RWPE1 (cell line): ENCODE measurements around the gene SRGAP1.

Experiments
- CTCF ChIA-PET: fragments of 350-600 bp; sonication (Branson Sonifier 250); formaldehyde crosslinking; extraction: SDS; loops from one replicate; lab custom pipeline; 2021; lab: Yijun Ruan, JAX
- POLR2A ChIA-PET: fragments of 400-600 bp; formaldehyde crosslinking; extraction: SDS; loops from one replicate; lab custom pipeline; 2020; ENCODE audit warnings: antibody characterized with exemption; ENCODE audit not compliant: low non-redundant PET; lab: Yijun Ruan, JAX
- DNase-seq: peaks from one replicate; pipeline ENCODE4 v3.0.0; 2012; ENCODE audit warnings: low spot score
- H3K27ac ChIP-seq: fragments of 450-650 bp; 2 replicates; pipeline ENCODE4 v1.5.1; 2017
- TF ChIP-seq, protein P1 (sequence below): fragments of 450-650 bp; conservative IDR thresholded peaks from 2 replicates; pipeline ENCODE4 v1.5.1; 2017; ENCODE audit warnings: low read depth, mild to moderate bottlenecking

SRGAP1 gene

DNA sequence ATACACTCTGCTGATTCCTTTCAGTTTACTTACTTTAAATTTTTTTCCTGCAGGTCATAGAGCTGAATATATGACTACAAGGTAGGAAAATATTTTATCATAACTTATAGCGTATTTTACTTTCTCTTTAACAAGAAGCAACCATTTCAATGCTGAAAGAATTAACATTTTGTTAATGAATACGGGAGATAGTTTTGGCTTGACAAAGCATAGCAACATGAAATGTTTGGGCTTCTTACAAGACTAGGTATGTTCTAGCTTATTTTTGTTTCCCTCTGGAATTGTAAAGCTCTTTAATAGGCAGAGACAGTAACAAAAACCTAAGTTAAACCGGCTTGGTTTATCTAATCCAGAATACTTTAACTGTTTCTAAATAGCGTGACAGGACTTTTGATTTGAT is 242.4 kb downstream of the SRGAP1 start:
- TF ChIP-seq, protein P1, sequence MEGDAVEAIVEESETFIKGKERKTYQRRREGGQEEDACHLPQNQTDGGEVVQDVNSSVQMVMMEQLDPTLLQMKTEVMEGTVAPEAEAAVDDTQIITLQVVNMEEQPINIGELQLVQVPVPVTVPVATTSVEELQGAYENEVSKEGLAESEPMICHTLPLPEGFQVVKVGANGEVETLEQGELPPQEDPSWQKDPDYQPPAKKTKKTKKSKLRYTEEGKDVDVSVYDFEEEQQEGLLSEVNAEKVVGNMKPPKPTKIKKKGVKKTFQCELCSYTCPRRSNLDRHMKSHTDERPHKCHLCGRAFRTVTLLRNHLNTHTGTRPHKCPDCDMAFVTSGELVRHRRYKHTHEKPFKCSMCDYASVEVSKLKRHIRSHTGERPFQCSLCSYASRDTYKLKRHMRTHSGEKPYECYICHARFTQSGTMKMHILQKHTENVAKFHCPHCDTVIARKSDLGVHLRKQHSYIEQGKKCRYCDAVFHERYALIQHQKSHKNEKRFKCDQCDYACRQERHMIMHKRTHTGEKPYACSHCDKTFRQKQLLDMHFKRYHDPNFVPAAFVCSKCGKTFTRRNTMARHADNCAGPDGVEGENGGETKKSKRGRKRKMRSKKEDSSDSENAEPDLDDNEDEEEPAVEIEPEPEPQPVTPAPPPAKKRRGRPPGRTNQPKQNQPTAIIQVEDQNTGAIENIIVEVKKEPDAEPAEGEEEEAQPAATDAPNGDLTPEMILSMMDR = no peak
- CTCF ChIA-PET = interaction anchor here (0.6 to 1.4 kb wide), 3 partner anchors 121 to 244 kb away, joined by 3 to 4 read pairs (median 3); partner anchors contain the start of gene SRGAP1
- no peak for DNase-seq
- H3K27ac ChIP-seq = peak overlapping the region; percentile 68
- POLR2A ChIA-PET = no interaction called here

DNA sequence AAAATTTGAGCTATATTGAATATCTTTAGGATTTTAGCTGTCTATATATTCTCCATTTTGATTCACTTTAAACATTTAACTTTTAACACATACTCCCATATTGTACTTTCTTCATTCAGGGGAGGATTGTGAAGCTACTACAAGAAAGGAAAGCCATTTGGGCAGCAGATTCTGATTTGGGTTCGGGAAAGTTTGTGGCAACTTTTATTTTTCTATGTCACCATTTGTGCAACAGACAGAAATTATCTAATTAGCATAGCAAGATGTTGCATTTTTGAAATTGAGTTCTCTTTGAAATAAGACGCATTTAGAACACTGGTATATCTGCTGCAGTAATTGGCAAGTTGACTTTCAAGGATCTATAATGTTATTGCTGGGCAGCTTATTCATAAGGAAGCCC is 243.3 kb downstream of the SRGAP1 start:
- ChIA-PET CTCF (interaction anchor here (0.5 to 1.4 kb wide), 2 partner anchors 245 to 249 kb away, joined by 3 to 4 read pairs; no protein-coding TSS in a partner anchor), POLR2A (interaction anchor here (1.1 kb wide), 1 partner anchor 17 kb away, joined by 3 read pairs; no protein-coding TSS in a partner anchor)
- peak overlapping the region; percentile 68 for H3K27ac ChIP-seq
- no peak for DNase-seq
- TF ChIP-seq, protein P1 = no peak

DNA sequence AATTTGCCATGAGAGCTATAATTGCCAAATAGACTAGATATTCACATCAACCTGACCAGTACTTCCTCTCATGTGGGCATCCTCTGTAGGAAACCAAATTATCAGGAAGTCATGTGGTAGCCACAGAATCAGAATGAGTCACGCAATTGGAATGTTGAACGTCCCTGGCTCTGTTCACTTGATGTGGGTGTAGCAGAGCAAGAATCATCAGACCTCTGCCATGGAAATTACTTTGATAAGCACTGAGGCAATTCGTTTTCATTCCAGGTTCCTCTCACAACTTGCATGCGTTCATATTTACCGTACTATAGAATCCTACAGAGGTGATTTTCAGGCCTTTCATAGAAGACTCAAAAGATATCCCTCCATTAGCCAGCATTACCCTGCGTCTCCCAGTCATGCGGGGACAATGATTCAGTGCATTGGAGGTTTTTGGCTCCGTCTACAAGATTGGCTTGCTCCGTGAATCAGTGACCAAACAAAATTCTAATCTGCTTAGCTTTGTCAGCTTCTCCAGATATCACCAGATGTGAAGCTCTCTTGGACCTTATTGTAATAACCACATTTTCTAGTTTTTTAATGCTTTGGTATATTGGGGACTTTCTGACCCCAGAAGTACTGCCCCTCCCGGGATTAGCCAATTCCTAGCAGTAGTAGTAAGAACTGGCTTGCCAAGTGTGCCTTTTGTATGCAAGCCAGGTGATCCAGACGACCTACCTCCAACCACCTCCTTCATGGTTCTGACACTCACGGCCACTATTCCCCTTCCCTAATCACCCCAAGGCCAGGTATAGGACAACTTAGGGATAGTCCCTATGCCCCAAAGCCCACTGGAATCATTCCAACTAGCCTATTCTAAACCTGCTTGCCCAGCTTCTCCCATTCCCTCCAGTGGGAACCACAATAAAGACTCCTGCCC is 244.2 kb downstream of the SRGAP1 start:
- POLR2A ChIA-PET = interaction anchor here (1.1 kb wide), 1 partner anchor 16 kb away, joined by 3 read pairs; no protein-coding TSS in a partner anchor
- peak; percentile 91 for DNase-seq
- TF ChIP-seq, protein P1 = no peak
- CTCF ChIA-PET = interaction anchor here (0.5 to 1.4 kb wide), 3 partner anchors 25 to 249 kb away, joined by 3 to 4 read pairs (median 3); no protein-coding TSS in a partner anchor
- H3K27ac ChIP-seq = peak overlapping the region; percentile 94

DNA sequence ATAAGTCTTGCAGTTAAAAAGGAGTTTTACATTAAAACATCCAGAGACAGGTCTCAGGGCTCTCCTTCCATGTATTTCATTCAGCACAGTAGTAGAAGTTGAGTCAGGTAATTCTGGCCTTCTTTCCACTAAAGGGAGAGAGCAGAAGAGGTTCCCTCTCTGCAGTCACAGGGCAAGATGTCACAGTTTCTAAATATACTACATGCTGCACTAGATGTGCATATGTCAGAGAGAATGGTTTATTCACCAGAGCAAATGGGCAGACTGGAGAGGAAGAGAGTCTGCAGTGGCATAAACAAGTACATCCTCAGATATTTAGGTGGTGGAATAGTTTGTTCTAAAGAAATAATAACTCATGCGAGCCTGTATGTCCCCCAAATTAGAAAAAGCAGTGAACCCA is 245.5 kb downstream of the SRGAP1 start:
- POLR2A ChIA-PET = interaction anchor here (0.5 kb wide), 1 partner anchor 145 kb away, joined by 4 read pairs; no protein-coding TSS in a partner anchor
- no peak overlapping the region for H3K27ac ChIP-seq
- CTCF ChIA-PET = no interaction called here
- no peak for DNase-seq
- TF ChIP-seq, protein P1 = no peak

DNA sequence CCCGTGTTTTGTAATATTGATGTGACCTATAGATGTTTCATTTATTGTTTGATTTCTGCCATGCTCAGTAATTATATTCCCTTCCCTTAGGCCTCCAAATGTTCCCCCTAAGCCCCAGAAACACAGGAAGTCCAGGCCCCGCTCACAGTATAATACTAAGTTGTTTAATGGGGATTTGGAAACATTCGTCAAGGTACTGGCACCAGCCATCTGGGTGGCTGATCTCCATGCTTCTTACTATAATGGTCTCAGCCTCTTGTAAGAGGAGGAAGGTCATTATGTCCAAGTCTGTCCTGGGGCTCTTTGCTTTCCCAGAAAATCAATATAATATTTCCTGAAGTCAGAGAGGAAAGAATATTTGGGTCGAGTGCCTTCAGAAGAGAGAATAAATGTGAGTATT is 246.7 kb downstream of the SRGAP1 start:
- ChIA-PET POLR2A (no interaction called here), CTCF (interaction anchor here (0.6 kb wide), 1 partner anchor 78 kb away, joined by 3 read pairs; no protein-coding TSS in a partner anchor)
- TF ChIP-seq, protein P1 = no peak
- H3K27ac ChIP-seq = no peak overlapping the region
- no peak for DNase-seq

DNA sequence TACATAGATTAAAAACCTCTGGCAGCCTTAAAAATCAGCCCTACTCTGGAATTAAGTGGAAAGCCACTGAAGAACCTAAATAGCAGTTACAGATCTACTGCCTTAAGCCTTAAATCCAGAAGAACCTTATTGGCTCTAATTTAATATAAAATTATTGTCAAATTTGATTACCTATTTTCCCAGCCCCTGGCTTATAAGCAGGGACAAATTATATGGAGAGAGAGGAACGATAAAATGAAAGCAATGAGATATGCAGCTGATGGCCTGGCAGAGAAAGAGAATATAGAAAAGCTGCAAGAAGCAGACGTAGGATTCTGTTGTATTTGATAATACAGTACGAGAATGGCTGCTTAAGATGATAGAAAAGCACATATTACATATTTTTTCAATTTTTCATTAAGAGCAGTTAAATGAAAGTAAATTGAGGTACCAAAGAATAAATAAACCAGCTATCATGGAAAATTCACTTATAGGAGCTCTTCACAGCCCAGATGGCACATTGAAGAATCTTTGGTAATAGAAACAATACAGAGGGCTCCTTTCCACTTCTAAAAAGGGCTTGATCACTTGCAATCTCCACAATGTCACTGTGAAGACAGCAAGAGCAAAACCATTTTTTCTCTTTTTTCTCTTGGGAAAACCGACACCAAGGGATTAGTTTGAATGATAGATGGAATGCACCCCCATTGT is 248.2 kb downstream of the SRGAP1 start:
- ChIA-PET CTCF (no interaction called here), POLR2A (no interaction called here)
- H3K27ac ChIP-seq = no peak overlapping the region
- no peak for DNase-seq
- TF ChIP-seq, protein P1 = no peak
